Subcutaneous adipose tissue (tissue), 4 donors: ENCODE results near the gene CERS4. TPM values are rescaled to one million over a fixed set of nuclear protein-coding genes. Genes with fewer than 3 reads are reported as not detected.

ENCODE experiments used
- CTCF ChIP-seq: fragments of 450-650 bp; IDR thresholded peaks from one replicate; pipeline ENCODE4 v1.5.1; 2016; ENCODE audit warnings: low read depth, mild to moderate bottlenecking, control low read depth, antibody characterized with exemption, moderate library complexity
- total RNA-seq, 4 donors: library from RNA; depleted of rRNA; stranded (reverse); fragments of >200 nt; gene quantifications; one replicate each; pipeline ENCODE4 v1.1.0, GENCODE V29; 2016

CERS4 gene
- total RNA-seq, 4 donors from 2014 or later, result 10.4 to 34.3 (median 30.8) TPM

- TF ChIP-seq CTCF, result no peak
Observed at GRCh38 chr19:8307965-8308866, 99.0 kb downstream of the CERS4 start, which contains the start of gene CD320. CD320 (minus strand) TSS chr19:8308358; CDS start chr19:8308290, 68 bp downstream.

GRCh38 chr19:8308891-8309291 lies 99.7 kb downstream of the CERS4 start:
- no peak for TF ChIP-seq CTCF

GRCh38 chr19:8310342-8311055 lies 101.3 kb downstream of the CERS4 start:
- no peak for TF ChIP-seq CTCF

DNA sequence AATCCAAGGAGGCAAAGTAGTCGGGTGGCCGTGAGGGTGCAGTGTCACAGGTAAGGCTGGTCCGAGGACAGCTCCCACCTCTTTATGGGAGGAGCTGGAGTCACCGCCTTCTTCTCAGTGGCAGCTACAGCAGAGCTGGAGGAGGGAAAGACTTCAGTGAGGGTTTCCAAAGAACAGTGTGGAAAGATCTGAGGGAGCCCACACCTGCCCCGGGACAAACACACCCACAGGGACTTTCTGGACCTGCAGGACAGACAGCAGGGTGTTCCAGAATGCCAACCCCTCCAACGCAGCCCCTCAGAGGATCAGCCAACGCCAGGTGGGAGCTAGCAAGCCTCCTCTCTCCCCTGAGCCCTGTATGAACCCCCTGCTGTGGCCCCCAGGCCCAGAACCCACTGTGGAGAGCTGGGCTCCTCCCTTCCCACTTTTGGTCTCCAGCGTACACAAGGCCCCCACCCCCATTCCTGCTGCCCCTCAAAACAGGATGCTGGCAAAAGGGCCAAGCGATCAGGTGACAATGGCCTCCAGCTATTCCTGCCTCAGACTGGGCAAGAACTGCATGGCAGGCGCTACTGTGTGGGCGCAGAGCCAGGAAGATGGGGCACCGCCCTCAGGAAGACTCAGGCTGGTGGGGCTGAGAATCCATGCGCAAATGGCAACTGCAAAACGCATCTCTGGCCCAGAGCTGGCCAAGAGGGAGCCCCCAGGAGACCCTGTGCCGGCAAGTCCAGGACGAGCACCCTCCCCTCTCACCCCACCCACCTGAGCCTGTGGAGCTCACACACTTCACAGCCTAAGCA lies 102.5 kb downstream of the CERS4 start:
- no peak for TF ChIP-seq CTCF

Other genes with a start within 250 kb of the CERS4 start
- 10 to 100 TPM; 17.8 to 30.7 (median 26.1) TPM for gene ELAVL1, start 203.7 kb upstream of the CERS4 start, total RNA-seq
- gene CCL25, start 156.6 kb upstream of the CERS4 start, total RNA-seq, result not detected
- not detected for gene FBN3, start 59.8 kb upstream of the CERS4 start, total RNA-seq
- gene CD320, start 99.0 kb downstream of the CERS4 start, total RNA-seq, result 10 to 100 TPM; 23.6 to 72.9 (median 37.6) TPM
- gene NDUFA7, start 112.0 kb downstream of the CERS4 start, total RNA-seq, result 10 to 100 TPM; 15.8 to 51.8 (median 23.7) TPM
- 100 to 1,000 TPM; 337 to 849 (median 372) TPM for gene RPS28, start 112.1 kb downstream of the CERS4 start, total RNA-seq
- gene KANK3, start 133.9 kb downstream of the CERS4 start, total RNA-seq, result 10 to 100 TPM in 2 of 4 donors, 1 to 10 TPM in 2; 3.6 to 65.7 (median 9.7) TPM
- gene ANGPTL4, start 154.8 kb downstream of the CERS4 start, total RNA-seq, result 100 to 1,000 TPM; 150 to 237 (median 190) TPM
- gene RAB11B, start 181.0 kb downstream of the CERS4 start, total RNA-seq, result 10 to 100 TPM; 29.4 to 95.3 (median 40.7) TPM
- 100 to 1,000 TPM; 107 to 314 (median 189) TPM for gene MARCHF2, start 203.9 kb downstream of the CERS4 start, total RNA-seq
- 100 to 1,000 TPM in 1 of 4 donors, 10 to 100 TPM in 3; 58.5 to 105 (median 78.0) TPM for gene HNRNPM, start 235.6 kb downstream of the CERS4 start, total RNA-seq